Panc1 (cell line): ENCODE data around the gene BUD31. TPM values are rescaled to one million over a fixed set of nuclear protein-coding genes. Genes with fewer than 3 reads are reported as not detected.

Experiments used
- ATAC-seq: fragments of 200-7000 bp; cut with Tn5 transposase; 2 replicates; pipeline ENCODE4 v1.9.1; 2020; ENCODE audit warnings: mild to moderate bottlenecking, moderate library complexity
- BruUV-seq: library from RNA; stranded (reverse); fragments of 400-500 nt; replicated peaks from 2 replicates; lab custom pipeline; 2021; lab: Mats Ljungman, UMichigan
- CTCF ChIA-PET: fragments of 300-600 bp; sonication (Branson Sonifier 250); formaldehyde crosslinking; loops from one replicate; lab custom pipeline; 2022; ENCODE audit warnings: antibody characterized with exemption; lab: Charles Lee
- POLR2A ChIA-PET: fragments of 300-600 bp; sonication (Branson Sonifier 250); formaldehyde crosslinking; loops from one replicate; lab custom pipeline; 2022; ENCODE audit warnings: antibody characterized with exemption; lab: Charles Lee
- DNase-seq: peaks from one replicate; pipeline ENCODE4 v3.0.0-alpha.2; 2010; ENCODE audit warnings: low read depth, low spot score
- H3K27ac ChIP-seq: 2 replicates; pipeline ENCODE4 v1.5.1; 2011; ENCODE audit warnings: mild to moderate bottlenecking, low read length, inconsistent platforms
- H3K27me3 ChIP-seq: fragments of 200-500 bp; sonication (Bioruptor generic); 2 replicates; pipeline ENCODE4 v1.6.0; 2014; ENCODE audit warnings: low read length, inconsistent platforms; ENCODE audit not compliant: control insufficient read depth, insufficient read depth
- H3K36me3 ChIP-seq: fragments of 200-500 bp; sonication (Bioruptor generic); 2 replicates; pipeline ENCODE4 v1.5.1; 2014; ENCODE audit warnings: inconsistent platforms, mild to moderate bottlenecking, low read length, moderate library complexity; ENCODE audit not compliant: control insufficient read depth, insufficient read depth
- H3K4me1 ChIP-seq: 2 replicates; pipeline ENCODE4 v1.5.1; 2011; ENCODE audit warnings: inconsistent platforms, mild to moderate bottlenecking, low read length, moderate library complexity; ENCODE audit not compliant: control insufficient read depth, insufficient read depth
- H3K4me3 ChIP-seq, 2 experiments: 2 replicates each; pipeline ENCODE4 v1.5.1; 2011 to 2012; ENCODE audit warnings: low read depth in 2 of 2, low read length in 2 of 2, mild to moderate bottlenecking in 2 of 2, inconsistent platforms in 1 of 2, moderate library complexity in 1 of 2
- H3K9me3 ChIP-seq: fragments of 200-500 bp; sonication (Bioruptor generic); 2 replicates; pipeline ENCODE4 v1.5.1; 2014; ENCODE audit warnings: low read depth, mild to moderate bottlenecking, inconsistent platforms, low read length, moderate library complexity; ENCODE audit not compliant: control insufficient read depth, insufficient read depth
- POLR2AphosphoS5 ChIP-seq: IDR thresholded peaks from 2 replicates; pipeline ENCODE4 v1.6.1; 2012; ENCODE audit warnings: mild to moderate bottlenecking, low read depth, low read length, moderate library complexity
- REST ChIP-seq, 2 experiments: IDR thresholded peaks; 2 replicates each; pipeline ENCODE4 v1.6.1; 2011 to 2012; ENCODE audit warnings: low read depth in 2 of 2, control low read depth in 1 of 2, low read length in 1 of 2, mild to moderate bottlenecking in 1 of 2, moderate library complexity in 1 of 2; ENCODE audit not compliant: insufficient read depth in 1 of 2
- SIN3A ChIP-seq: IDR thresholded peaks from 2 replicates; pipeline ENCODE4 v1.6.1; 2012; ENCODE audit warnings: low read depth, mild to moderate bottlenecking, low read length, moderate library complexity, borderline replicate concordance; ENCODE audit not compliant: insufficient read depth
- TCF7L2 ChIP-seq: IDR thresholded peaks from 2 replicates; pipeline ENCODE4 v1.6.1; 2011; ENCODE audit warnings: mild to moderate bottlenecking, low read depth, low read length, inconsistent platforms
- in situ Hi-C: cut with HindIII; loops from 2 replicates; pipeline ENCODE4 v1.10.0; 2016; ENCODE audit warnings: low sequenced_read_pairs, low pct_unique_long_range_greater_than_20kb
- intact Hi-C: fragments of 100-400 bp; cut with micrococcal nuclease; formaldehyde crosslinking; loops from one replicate; pipeline ENCODE4 v1.10.0; 2022; ENCODE audit not compliant: unreplicated experiment
- total RNA-seq: library from RNA; stranded (reverse); gene quantifications from one replicate; pipeline ENCODE4 v1.2.1, GENCODE V29; 2021; ENCODE audit not compliant: unreplicated experiment
- TF ChIP-seq, protein P1 (sequence below): fragments of 450-650 bp; IDR thresholded peaks from 2 replicates; pipeline ENCODE4 v1.5.1; 2017; ENCODE audit warnings: mild to moderate bottlenecking

The BUD31 gene
- total RNA-seq, 1 experiment from 2014 or later, result 179 TPM

DNA sequence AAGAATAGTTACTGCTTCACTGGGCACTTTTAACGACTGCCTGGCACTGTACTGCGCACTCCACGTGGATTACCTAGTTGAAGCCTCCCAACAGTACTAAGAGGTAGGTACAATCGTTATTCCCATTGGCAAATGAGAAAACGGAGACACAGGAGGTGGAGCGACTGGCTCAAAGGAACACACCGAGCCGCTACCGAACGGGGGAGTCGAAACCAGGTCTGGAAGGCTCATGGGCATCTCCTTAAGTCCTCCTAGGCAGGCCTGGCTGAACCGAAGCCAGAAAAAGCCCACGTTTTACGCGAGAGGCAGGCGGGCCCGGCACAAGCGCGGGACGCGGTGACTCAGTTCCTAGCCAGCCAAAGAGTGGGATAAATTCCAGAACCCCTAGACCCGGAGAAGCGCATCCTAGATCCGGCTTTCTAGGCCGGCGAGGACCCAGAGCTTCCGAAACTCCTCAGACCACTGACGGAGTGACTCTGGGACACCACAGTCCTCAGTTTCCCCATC lies 844 bp upstream of the BUD31 start:
- ChIA-PET CTCF (no interaction called here), POLR2A (interaction anchor here (0.8 to 1.5 kb wide), 2 partner anchors 8 to 15 kb away, joined by 4 to 5 read pairs; no protein-coding TSS in a partner anchor)
- in situ Hi-C loops, result no loop called here

GRCh38 chr7:99409192-99409572 lies 413 bp downstream of the BUD31 start:
- ChIA-PET POLR2A (interaction anchor here (0.5 to 1.5 kb wide), 5 partner anchors 9 to 309 kb away, joined by 3 to 5 read pairs (median 3); no protein-coding TSS in a partner anchor), CTCF (no interaction called here)
- intact Hi-C loops, result no loop called here
- TF ChIP-seq TCF7L2 (no peak), REST (IDR thresholded peaks at IDR 0.05; ENCODE audit: insufficient read depth in 1 of 2, low read depth in 2 of 2, low read length in 1 of 2) (no peak), POLR2AphosphoS5 (no peak), SIN3A (no peak)
- TF ChIP-seq, protein P1, sequence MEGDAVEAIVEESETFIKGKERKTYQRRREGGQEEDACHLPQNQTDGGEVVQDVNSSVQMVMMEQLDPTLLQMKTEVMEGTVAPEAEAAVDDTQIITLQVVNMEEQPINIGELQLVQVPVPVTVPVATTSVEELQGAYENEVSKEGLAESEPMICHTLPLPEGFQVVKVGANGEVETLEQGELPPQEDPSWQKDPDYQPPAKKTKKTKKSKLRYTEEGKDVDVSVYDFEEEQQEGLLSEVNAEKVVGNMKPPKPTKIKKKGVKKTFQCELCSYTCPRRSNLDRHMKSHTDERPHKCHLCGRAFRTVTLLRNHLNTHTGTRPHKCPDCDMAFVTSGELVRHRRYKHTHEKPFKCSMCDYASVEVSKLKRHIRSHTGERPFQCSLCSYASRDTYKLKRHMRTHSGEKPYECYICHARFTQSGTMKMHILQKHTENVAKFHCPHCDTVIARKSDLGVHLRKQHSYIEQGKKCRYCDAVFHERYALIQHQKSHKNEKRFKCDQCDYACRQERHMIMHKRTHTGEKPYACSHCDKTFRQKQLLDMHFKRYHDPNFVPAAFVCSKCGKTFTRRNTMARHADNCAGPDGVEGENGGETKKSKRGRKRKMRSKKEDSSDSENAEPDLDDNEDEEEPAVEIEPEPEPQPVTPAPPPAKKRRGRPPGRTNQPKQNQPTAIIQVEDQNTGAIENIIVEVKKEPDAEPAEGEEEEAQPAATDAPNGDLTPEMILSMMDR, result no peak
- peak overlapping the region; percentile 96 to 100 for H3K4me3 ChIP-seq
- H3K36me3 ChIP-seq, result peaks cover 28% of the 10 kb centered on the region
- ATAC-seq, result no peak
- H3K27ac ChIP-seq, result peak overlapping the region; percentile 98
- DNase-seq, result no peak
- H3K4me1 ChIP-seq, result peaks cover 19% of the 10 kb centered on the region
- no peaks in the 10 kb centered on the region for H3K27me3 ChIP-seq
- in situ Hi-C loops, result no loop called here
- BruUV-seq, result no TSS peak
- H3K9me3 ChIP-seq, result no peaks in the 10 kb centered on the region

More for the DNA sequence above, 844 bp upstream of the BUD31 start:
- no TSS peak for BruUV-seq
- ATAC-seq, result peak; percentile 28
- Histone ChIP-seq H3K4me1 (peaks cover 19% of the 10 kb centered on the region), H3K4me3 (peak overlapping the region; percentile 96 to 100), H3K27me3 (no peaks in the 10 kb centered on the region), H3K27ac (peak overlapping the region; percentile 98), H3K36me3 (peaks cover 31% of the 10 kb centered on the region), H3K9me3 (no peaks in the 10 kb centered on the region)
- TF ChIP-seq, protein P1, result no peak
- no peak for TF ChIP-seq SIN3A
- TF ChIP-seq POLR2AphosphoS5, result no peak
- no peak for TF ChIP-seq REST (IDR thresholded peaks at IDR 0.05; ENCODE audit: insufficient read depth in 1 of 2, low read depth in 2 of 2, low read length in 1 of 2)
- no peak for TF ChIP-seq TCF7L2
- intact Hi-C loops, result no loop called here
- DNase-seq, result no peak
